SK-N-DZ (cell line): ENCODE measurements around the gene UGT8.

ENCODE experiments used
- DNase-seq: peaks from one replicate; pipeline ENCODE4 v3.0.0-alpha.2; 2015; ENCODE audit warnings: low spot score
- small RNA-seq, 2 experiments: library from RNA; depleted of rRNA; stranded (forward); fragments of <200 nt; gene quantifications; one replicate each; pipeline ENCODE3, GENCODE V24; 2014

Gene UGT8

DNA sequence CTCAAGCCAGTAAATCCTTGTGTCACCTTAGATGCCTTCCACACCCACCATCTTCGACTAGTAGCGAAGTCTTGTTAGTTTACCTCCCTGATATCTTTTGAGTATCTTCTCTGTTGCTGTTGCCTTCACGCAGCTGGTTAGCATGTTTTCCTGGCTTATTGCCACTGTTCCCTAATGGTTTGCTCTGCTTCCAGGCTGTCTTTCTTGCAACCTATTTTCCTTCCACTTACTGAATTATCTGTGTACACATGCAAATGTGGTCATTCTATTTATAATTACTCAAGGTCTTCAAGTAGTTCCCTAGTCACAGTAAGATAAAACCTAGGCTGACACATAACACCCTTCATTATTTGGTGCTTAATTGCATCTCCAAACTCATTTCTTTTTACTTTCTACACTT lies 89.5 kb downstream of the UGT8 start:
- DNase-seq = no peak

DNA sequence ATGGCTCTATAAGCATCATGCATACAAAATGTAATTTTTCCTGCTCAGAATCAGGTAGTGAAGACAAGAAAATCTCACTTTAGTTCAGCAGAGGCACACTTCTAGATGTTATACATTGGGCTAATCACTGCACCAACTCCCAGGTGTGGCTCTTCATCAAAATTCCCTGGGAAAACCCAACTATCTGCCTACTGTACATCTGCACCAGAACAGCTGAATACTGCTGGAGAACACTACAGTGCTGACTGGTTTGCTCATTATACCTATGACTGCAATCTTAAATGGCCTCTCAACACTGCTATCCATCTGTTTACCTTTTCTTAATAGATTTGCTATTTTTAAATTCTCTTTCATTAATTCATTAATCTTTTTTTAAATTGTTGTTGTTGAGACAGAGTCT lies 92.0 kb downstream of the UGT8 start:
- no peak for DNase-seq

DNA sequence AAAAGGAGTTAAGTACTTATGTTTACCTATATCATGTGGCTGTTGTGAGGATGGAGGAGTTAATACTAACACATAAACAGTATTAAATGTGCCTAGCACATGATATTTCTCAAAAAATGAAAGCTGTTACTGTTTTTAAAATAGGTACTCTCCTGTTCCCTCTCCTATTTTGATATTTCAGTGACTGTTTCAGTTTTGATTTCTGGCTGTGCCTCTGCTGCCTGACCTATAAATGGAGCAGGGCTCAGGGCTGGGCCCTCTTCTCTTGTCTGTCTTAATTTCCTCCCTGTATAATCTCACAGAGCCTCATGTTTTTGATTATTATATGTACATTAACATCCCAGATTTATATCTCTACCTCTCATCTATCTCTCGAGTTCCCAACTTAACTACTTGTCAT lies 93.3 kb downstream of the UGT8 start:
- no peak for DNase-seq

DNA sequence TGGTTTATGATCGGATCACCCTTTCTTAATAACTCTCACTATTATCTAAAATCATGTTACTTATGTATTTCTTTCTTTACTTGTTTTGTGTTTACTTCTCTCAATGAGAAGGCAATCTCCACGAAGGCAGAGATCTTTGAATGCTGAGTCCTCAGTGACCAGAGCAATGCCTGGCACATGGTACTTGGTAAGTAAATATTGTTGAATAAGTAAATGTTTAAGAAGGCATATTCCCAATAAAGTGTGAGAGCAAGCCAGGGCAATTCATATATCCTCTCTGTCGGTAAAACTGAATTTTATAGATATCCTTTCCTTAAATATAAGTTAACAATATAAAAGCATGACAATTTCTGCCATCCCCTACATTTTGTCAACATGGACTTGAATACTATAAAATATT lies 94.4 kb downstream of the UGT8 start:
- no peak for DNase-seq

DNA sequence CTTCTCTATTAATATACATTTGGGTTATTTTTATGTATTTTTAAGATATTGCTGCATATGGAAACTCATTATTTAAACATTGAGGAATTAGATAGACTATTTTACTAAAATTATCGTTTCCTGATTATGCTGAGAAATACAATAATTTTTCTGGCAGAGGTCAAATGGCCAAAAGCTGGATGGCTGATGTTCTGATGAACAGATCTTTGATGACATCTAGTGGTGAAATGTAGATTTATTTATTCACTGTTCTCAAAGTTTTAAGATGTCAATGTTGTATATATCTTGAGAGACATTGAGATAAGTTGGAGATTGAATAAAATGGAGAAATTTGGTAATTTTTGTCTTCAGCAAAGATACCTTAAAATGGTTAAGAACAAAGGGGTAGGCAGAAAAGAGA lies 96.2 kb downstream of the UGT8 start:
- DNase-seq = peak; percentile 22

DNA sequence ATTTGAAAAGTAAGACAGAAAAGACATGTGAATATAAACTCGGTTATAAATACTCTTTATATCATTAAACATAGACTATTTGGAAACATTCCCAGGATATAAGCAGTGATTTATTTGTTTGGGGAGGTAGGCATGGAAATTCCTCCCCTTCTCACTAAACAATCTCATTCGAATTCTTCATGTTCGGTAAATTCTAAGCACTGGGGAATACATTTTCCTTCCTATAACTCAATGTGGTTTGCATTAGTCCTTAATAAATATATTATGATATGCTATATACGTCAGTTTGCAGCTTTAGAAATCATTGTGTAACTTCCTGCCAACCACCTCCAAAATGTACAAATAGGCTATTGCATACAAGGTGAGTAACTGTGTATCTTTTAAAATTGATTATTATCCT lies 99.6 kb downstream of the UGT8 start:
- no peak for DNase-seq

DNA sequence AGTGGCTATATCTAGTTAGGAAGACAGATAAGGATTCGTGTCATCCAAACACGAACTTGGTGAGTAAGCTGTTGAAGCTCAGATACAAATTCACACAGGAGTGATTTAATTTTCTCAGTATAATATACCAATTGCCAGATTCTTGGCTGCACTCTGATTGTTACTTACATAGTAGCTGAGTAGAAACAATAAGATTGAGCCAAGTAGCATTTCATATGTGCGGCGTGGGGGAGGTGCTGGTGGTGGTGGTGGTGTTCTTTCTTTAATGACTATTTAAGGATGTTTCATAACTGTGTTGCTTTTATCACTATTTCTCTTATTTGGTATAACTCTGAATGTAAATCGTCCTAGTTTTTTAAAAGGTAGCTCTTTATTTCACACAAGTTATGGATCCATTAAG lies 102.9 kb downstream of the UGT8 start:
- DNase-seq = no peak

DNA sequence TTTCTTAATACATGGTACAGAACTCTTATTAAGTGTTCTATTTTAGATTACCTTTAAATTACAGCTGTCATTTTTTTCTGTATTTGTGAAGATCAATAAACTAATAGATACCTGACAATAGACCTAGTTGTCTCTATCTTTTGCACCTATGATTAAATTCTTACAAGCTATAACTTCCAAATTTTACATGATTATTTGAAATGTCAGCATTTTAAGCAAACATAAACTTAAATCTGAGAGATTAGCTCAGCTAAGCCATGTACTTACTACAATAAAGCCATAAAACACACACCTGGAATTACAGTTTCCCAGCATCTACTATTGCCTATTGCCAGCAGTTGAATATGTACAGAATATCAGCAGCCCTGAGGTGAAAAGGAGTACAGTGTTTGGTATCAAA lies 118.8 kb downstream of the UGT8 start:
- no peak for DNase-seq

DNA sequence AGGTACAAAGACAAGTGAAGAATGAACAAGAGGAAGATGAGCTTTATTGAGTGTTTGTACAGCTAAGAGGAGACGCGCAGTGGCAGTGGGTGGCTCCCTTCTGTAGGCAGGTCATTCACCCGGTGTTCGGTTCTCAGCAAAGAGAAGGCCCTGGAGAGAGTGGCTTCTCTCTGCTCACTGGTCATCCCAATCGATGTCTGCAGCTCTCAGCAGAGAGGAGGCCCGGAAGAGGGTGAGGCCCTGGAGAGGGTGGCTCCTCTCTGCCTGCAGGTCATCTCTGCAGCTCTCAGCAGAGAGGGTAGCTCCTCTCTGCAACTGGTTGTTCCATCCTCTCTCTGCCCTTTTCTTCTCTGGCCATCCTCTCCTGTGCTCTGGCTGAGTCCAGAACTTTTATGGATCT lies 126.5 kb downstream of the UGT8 start:
- no peak for DNase-seq

DNA sequence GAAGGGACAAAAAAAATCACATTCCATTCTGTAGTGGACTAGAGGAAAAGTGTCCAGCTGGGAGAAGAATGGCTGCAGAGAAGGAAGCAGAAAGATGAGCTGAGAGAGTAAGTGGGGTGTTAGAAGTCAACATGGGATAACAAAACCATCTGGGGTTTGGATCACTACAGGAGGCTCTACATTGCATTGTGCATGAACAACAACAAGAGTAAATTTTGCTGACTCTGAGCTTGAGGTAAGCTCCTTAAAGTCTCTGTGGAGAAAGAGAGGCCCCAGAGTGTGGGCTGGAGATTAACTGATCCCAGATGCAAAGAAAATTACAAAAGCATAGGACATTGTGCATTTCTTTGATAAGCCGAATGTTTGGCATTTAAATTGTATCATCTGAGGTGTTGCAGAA lies 128.9 kb downstream of the UGT8 start:
- DNase-seq = no peak

Small RNA genes lying within 50 kb of the gene (small RNA-seq; reads per million reads assigned to genes)
- gene MIR577 = 0.03 to 1.3 reads per million in 2 experiments
